Measurements from ENCODE around the gene MOV10L1.

GRCh38 chr22:50160947-50161346, 71.1 kb downstream of the MOV10L1 start:
- TF ChIP-seq CREB1 (IDR thresholded peaks at IDR 0.05; ENCODE audit: low read depth) (no peak), FOXM1 (IDR thresholded peaks at IDR 0.05; ENCODE audit: borderline replicate concordance, low read depth) (no peak), MAX (IDR thresholded peaks at IDR 0.05) (no peak), TAF1 (IDR thresholded peaks at IDR 0.05; ENCODE audit: low read depth) (no peak), EP300 (IDR thresholded peaks at IDR 0.05; ENCODE audit: borderline replicate concordance) (no peak), CEBPB (IDR thresholded peaks at IDR 0.05) (no peak), REST (IDR thresholded peaks at IDR 0.05; ENCODE audit: low read depth) (no peak), YY1 (IDR thresholded peaks at IDR 0.05; ENCODE audit: low read depth) (no peak), RAD21 (IDR thresholded peaks at IDR 0.05; ENCODE audit: low read depth) (no peak), ZBTB7A (IDR thresholded peaks at IDR 0.05; ENCODE audit: low read depth) (no peak), USF1 (IDR thresholded peaks at IDR 0.05) (no peak), EGR1 (IDR thresholded peaks at IDR 0.05) (no peak)
